DND-41 (cell line): Measurements from ENCODE around the gene TIAL1.

ENCODE experiments used
- CTCF ChIP-seq: IDR thresholded peaks from 2 replicates; pipeline ENCODE4 v1.5.1; 2012; ENCODE audit warnings: borderline replicate concordance, low read length, moderate library complexity, mild to moderate bottlenecking; ENCODE audit not compliant: poor library complexity, severe bottlenecking; ENCODE audit errors: extremely low read depth
- EZH2 ChIP-seq: IDR thresholded peaks from 3 replicates; pipeline ENCODE4 v1.6.1; 2012; ENCODE audit warnings: borderline replicate concordance, low read depth, mild to moderate bottlenecking, moderate library complexity, low read length, inconsistent platforms; ENCODE audit not compliant: severe bottlenecking

GRCh38 chr10:119621078-119621384 lies 24.3 kb upstream of the TIAL1 start:
- TF ChIP-seq CTCF, result no peak
- TF ChIP-seq EZH2, result no peak
